GM23248 (cell line): ENCODE results near the gene ANKFN1. TPM values are rescaled to one million over a fixed set of nuclear protein-coding genes. Genes with fewer than 3 reads are reported as not detected.
A peak's percentile ranks its signal among the peaks of the same experiment; 100 is the strongest.

ENCODE experiments used
- DNase-seq: peaks from one replicate; pipeline ENCODE4 v3.0.0-alpha.2; 2015
- H2AFZ ChIP-seq: fragments of 200-600 bp; sonication (generic); 2 replicates; pipeline ENCODE4 v1.6.1; 2016; ENCODE audit warnings: antibody characterized with exemption
- H3F3A ChIP-seq: fragments of 200-600 bp; sonication (generic); 2 replicates; pipeline ENCODE4 v1.6.1; 2016; ENCODE audit warnings: mild to moderate bottlenecking, antibody characterized with exemption, mixed run types; ENCODE audit not compliant: insufficient read depth
- H3K27ac ChIP-seq: fragments of 200-600 bp; sonication (generic); 2 replicates; pipeline ENCODE4 v1.5.1; 2016; ENCODE audit warnings: mild to moderate bottlenecking
- H3K27me3 ChIP-seq: fragments of 200-600 bp; sonication (generic); replicated peaks from 2 replicates; pipeline ENCODE4 v1.6.1; 2016; ENCODE audit warnings: mild to moderate bottlenecking; ENCODE audit not compliant: insufficient read depth
- H3K36me3 ChIP-seq: fragments of 200-600 bp; sonication (generic); 2 replicates; pipeline ENCODE4 v1.6.1; 2016; ENCODE audit warnings: low read depth, mild to moderate bottlenecking
- H3K4me1 ChIP-seq: fragments of 200-600 bp; sonication (generic); 2 replicates; pipeline ENCODE4 v1.6.1; 2016; ENCODE audit warnings: mild to moderate bottlenecking; ENCODE audit not compliant: insufficient read depth
- H3K4me2 ChIP-seq: fragments of 200-600 bp; sonication (generic); one replicate; pipeline ENCODE4 v1.6.1; 2016; ENCODE audit warnings: mild to moderate bottlenecking; ENCODE audit not compliant: unreplicated experiment
- H3K4me3 ChIP-seq: fragments of 200-600 bp; sonication (generic); 2 replicates; pipeline ENCODE4 v1.5.1; 2016; ENCODE audit warnings: mild to moderate bottlenecking
- H3K79me2 ChIP-seq: fragments of 200-600 bp; sonication (generic); 2 replicates; pipeline ENCODE4 v1.6.1; 2016; ENCODE audit warnings: mild to moderate bottlenecking; ENCODE audit not compliant: insufficient read depth
- H3K9ac ChIP-seq: fragments of 200-600 bp; sonication (generic); 2 replicates; pipeline ENCODE4 v1.6.1; 2016; ENCODE audit warnings: mild to moderate bottlenecking
- H3K9me2 ChIP-seq: fragments of 200-600 bp; sonication (generic); 2 replicates; pipeline ENCODE4 v1.6.1; 2016; ENCODE audit warnings: mixed run types, mild to moderate bottlenecking, moderate library complexity; ENCODE audit not compliant: insufficient read depth
- H3K9me3 ChIP-seq: fragments of 200-600 bp; sonication (generic); one replicate; pipeline ENCODE4 v1.6.1; 2017; ENCODE audit warnings: low read depth
- H4K20me1 ChIP-seq: fragments of 200-600 bp; sonication (generic); 2 replicates; pipeline ENCODE4 v1.6.0; 2016; ENCODE audit not compliant: insufficient read depth
- EZH2 ChIP-seq: fragments of 200-600 bp; sonication (generic); IDR thresholded peaks from 2 replicates; pipeline ENCODE4 v1.6.1; 2018; ENCODE audit warnings: antibody characterized with exemption, mild to moderate bottlenecking; ENCODE audit not compliant: insufficient read depth, poor library complexity, severe bottlenecking
- EZH2phosphoT487 ChIP-seq: fragments of 200-600 bp; sonication (generic); IDR thresholded peaks from 2 replicates; pipeline ENCODE4 v1.6.1; 2018; ENCODE audit warnings: antibody characterized with exemption, moderate library complexity, mild to moderate bottlenecking, low read depth; ENCODE audit not compliant: insufficient read depth
- WGBS, 2 experiments: methylation state at CpG; one replicate each; pipeline ENCODE4 v1.1.6; 2015 to 2017; ENCODE audit warnings: low lambda C conversion rate in 2 of 2, low coverage in 1 of 2; ENCODE audit errors: missing lambda C conversion rate in 2 of 2; 5-methylcytosine and 5-hydroxymethylcytosine counted together
- in situ Hi-C: fragments of 300-500 bp; cut with MboI; formaldehyde crosslinking; loops from 2 replicates; pipeline ENCODE4 v1.15.0; 2020
- polyA plus RNA-seq: library from polyadenylated mRNA; unstranded; fragments of >200 nt; fragmentation: Nextera tagmentation; extraction: Ambion mirVana; gene quantifications from 2 replicates; pipeline ENCODE4 v1.2.1, GENCODE V29; 2016
- total RNA-seq: library from RNA; depleted of rRNA; stranded (reverse); fragments of >200 nt; shearing (Covaris generic); gene quantifications from 2 replicates; pipeline ENCODE4 v1.2.3, GENCODE V29; 2014

Gene ANKFN1
- total and polyA plus RNA-seq, 2 experiments from 2014 or later, result 0.54 to 0.64 TPM

DNA sequence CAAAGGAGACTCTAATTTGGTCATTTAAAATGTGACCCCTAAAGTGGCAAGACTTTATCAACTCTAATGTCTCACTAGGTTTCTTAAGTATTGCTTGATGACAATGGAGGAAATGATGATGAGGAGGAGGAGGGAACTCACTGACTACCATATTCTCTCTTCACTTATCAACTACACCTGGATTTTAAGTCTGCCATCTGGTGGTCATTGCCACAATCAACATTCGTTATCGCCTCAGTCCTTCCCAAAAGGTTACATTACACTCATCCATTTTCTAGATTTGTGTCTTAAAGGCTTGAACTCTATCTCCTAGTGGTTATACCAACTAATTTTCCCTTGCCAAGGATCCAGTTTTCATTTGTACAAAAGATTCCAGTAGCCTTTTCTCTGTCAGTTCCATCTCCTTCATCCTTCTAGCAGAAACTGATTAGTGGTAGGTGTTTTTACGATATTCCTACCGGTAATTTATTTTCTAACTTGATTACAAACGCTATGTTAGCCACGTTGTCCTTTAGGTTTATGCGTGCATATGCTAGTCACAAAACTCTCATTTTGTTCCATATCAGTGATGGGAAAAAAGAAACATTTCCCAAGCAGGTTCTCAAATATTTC, 325.7 kb downstream of the ANKFN1 start:
- no peak overlapping the region for H3K4me2 ChIP-seq
- WGBS, 2 experiments, result 61 to 62% methylated on average over 7 of the region's 7 CpGs
- no peaks in the 10 kb centered on the region for H3K4me1 ChIP-seq
- no peaks in the 10 kb centered on the region for H3K79me2 ChIP-seq
- H3K4me3 ChIP-seq, result no peak overlapping the region
- in situ Hi-C loops, result no loop called here
- peak; percentile 35 for DNase-seq
- no peaks in the 10 kb centered on the region for H3F3A ChIP-seq
- no peaks in the 10 kb centered on the region for H3K27me3 ChIP-seq
- H3K9ac ChIP-seq, result no peak overlapping the region
- no peak for TF ChIP-seq EZH2phosphoT487
- TF ChIP-seq EZH2, result no peak
- no peak overlapping the region for H2AFZ ChIP-seq
- no peaks in the 10 kb centered on the region for H3K36me3 ChIP-seq
- no peak overlapping the region for H3K27ac ChIP-seq
- no peaks in the 10 kb centered on the region for H3K9me2 ChIP-seq
- H4K20me1 ChIP-seq, result no peaks in the 10 kb centered on the region
- no peaks in the 10 kb centered on the region for H3K9me3 ChIP-seq

DNA sequence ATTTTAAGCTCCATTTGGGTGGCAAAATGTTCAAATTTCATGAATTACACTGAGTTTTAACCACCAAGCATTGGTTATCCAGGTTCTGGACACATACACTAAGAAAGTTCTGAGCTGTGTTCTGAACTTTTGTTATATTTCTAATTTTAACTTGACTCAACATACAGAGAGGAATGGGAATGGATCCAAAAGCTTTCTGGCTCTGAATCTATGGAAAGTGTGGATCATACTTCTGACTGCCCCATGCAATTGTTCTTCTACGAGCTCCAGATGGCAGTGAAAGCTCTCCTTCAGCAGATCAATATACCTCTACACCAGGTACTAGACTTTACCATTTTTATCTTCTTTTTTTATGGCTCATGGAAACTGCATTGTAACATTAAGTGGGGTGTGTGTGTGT, 327.2 kb downstream of the ANKFN1 start:
- Histone ChIP-seq H2AFZ (no peak overlapping the region), H3K79me2 (no peaks in the 10 kb centered on the region), H3K9ac (no peak overlapping the region), H4K20me1 (no peaks in the 10 kb centered on the region), H3K9me2 (no peaks in the 10 kb centered on the region), H3K4me3 (no peak overlapping the region), H3K4me2 (no peak overlapping the region), H3K9me3 (no peaks in the 10 kb centered on the region), H3K27me3 (no peaks in the 10 kb centered on the region), H3K36me3 (no peaks in the 10 kb centered on the region), H3K27ac (no peak overlapping the region), H3F3A (no peaks in the 10 kb centered on the region), H3K4me1 (no peaks in the 10 kb centered on the region)
- in situ Hi-C loops, result no loop called here
- WGBS, 2 experiments, result 46 to 63% methylated on average over 1 of the region's 1 CpG
- TF ChIP-seq EZH2 (no peak), EZH2phosphoT487 (no peak)
- DNase-seq, result peak; percentile 19

DNA sequence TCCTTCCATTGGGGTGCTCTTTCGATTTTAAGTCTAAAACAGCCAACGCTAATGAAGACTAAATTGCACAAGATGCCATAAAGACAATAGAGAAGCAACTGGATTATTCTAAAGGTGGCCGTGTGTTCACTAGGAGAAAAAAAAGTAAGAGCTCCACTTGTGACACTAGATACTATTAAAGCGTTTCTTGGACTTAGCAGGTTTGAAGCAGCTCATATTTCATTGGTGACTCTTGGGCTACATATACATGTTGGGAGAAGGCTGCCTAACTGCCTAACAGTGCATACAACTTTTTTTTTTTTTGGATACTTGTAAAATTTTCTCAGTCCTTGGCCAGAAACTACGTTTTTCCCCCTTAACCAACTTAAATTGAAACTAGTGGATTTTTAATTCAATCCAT, 328.4 kb downstream of the ANKFN1 start:
- H3K79me2 ChIP-seq, result no peaks in the 10 kb centered on the region
- no peak overlapping the region for H3K9ac ChIP-seq
- no peak overlapping the region for H3K4me2 ChIP-seq
- no peak overlapping the region for H2AFZ ChIP-seq
- H3K9me2 ChIP-seq, result no peaks in the 10 kb centered on the region
- H3K36me3 ChIP-seq, result no peaks in the 10 kb centered on the region
- H3K27ac ChIP-seq, result no peak overlapping the region
- H4K20me1 ChIP-seq, result no peaks in the 10 kb centered on the region
- no peaks in the 10 kb centered on the region for H3K27me3 ChIP-seq
- no peaks in the 10 kb centered on the region for H3F3A ChIP-seq
- no peak for DNase-seq
- H3K4me3 ChIP-seq, result no peak overlapping the region
- 68 to 83% methylated on average over 5 of the region's 5 CpGs for WGBS, 2 experiments
- H3K4me1 ChIP-seq, result no peaks in the 10 kb centered on the region
- no peaks in the 10 kb centered on the region for H3K9me3 ChIP-seq
- in situ Hi-C loops, result no loop called here
- no peak for TF ChIP-seq EZH2phosphoT487
- no peak for TF ChIP-seq EZH2

DNA sequence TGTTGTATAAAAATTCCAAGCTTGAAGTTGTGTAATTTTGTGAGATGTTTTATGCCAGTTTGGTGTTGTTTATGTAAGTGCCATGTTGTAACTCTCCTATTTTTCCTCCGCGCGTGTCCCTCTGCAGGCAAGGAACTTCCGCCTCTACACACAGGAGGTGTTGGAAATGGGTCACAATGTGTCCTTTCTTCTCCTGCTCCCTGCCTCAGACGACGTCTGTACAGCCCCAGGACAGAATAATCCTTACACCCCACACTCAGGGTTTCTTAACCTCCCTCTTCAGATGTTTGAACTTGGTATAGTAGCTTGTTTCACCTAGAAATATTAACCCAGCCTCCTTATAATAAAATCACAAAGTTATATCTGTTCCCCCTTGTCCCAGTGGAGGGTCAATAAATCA, 329.0 kb downstream of the ANKFN1 start:
- Histone ChIP-seq H3K79me2 (no peaks in the 10 kb centered on the region), H4K20me1 (no peaks in the 10 kb centered on the region), H3K27me3 (no peaks in the 10 kb centered on the region), H2AFZ (no peak overlapping the region), H3K4me3 (no peak overlapping the region), H3K36me3 (no peaks in the 10 kb centered on the region), H3K9me2 (no peaks in the 10 kb centered on the region), H3K4me2 (no peak overlapping the region), H3K9me3 (no peaks in the 10 kb centered on the region), H3K9ac (no peak overlapping the region), H3K27ac (no peak overlapping the region), H3F3A (no peaks in the 10 kb centered on the region), H3K4me1 (no peaks in the 10 kb centered on the region)
- 76 to 80% methylated on average over 6 of the region's 6 CpGs for WGBS, 2 experiments
- TF ChIP-seq EZH2 (no peak), EZH2phosphoT487 (no peak)
- in situ Hi-C loops, result no loop called here
- no peak for DNase-seq

DNA sequence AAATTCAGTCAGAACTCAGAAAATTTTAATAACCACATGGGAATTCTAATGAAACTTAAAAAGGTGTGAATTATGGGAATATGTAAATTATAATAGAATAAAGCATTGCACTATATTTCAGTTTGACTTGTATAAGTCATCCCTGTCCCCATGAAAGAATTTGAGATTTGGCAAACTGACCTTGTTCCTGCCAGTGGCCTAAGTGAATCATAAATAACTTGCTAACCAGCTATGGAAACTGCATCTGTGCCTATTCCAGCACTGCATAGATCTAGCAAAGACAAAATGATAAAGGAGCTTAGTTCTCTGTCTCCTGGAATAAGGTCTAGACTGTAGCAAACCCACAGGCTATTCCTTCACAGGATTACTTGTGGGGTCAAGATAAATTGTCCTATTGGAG, 333.5 kb downstream of the ANKFN1 start:
- Histone ChIP-seq H4K20me1 (no peaks in the 10 kb centered on the region), H3K4me3 (no peak overlapping the region), H3K36me3 (no peaks in the 10 kb centered on the region), H3K4me2 (no peak overlapping the region), H3K9me3 (no peaks in the 10 kb centered on the region), H3K27ac (no peak overlapping the region), H3K9ac (no peak overlapping the region), H2AFZ (no peak overlapping the region), H3K79me2 (no peaks in the 10 kb centered on the region), H3K4me1 (no peaks in the 10 kb centered on the region), H3K27me3 (no peaks in the 10 kb centered on the region), H3F3A (no peaks in the 10 kb centered on the region), H3K9me2 (no peaks in the 10 kb centered on the region)
- peak; percentile 16 for DNase-seq
- in situ Hi-C loops, result no loop called here
- no peak for TF ChIP-seq EZH2
- no peak for TF ChIP-seq EZH2phosphoT487
